Fibroblast of lung (primary cell): ENCODE data around the gene RARRES2. TPM values are rescaled to one million over a fixed set of nuclear protein-coding genes. Genes with fewer than 3 reads are reported as not detected.

Source experiments
- DNase-seq, 2 donors: peaks; one replicate each; pipeline versions ENCODE4 v3.0.0 to v3.0.0-alpha.2; 2010; ENCODE audit warnings: low read depth in 2 of 2
- H2AFZ ChIP-seq: 2 replicates; pipeline ENCODE4 v1.5.1; 2012; ENCODE audit warnings: low read length, control low read depth, inconsistent platforms
- H3K27ac ChIP-seq: 2 replicates; pipeline ENCODE4 v1.5.1; 2011; ENCODE audit warnings: low read length, control low read depth; ENCODE audit not compliant: insufficient read depth
- H3K27me3 ChIP-seq: 2 replicates; pipeline ENCODE4 v1.5.1; 2011; ENCODE audit warnings: mild to moderate bottlenecking, low read length; ENCODE audit not compliant: control insufficient read depth, insufficient read depth
- H3K36me3 ChIP-seq: 2 replicates; pipeline ENCODE4 v1.5.1; 2011; ENCODE audit warnings: low read length; ENCODE audit not compliant: control insufficient read depth, insufficient read depth
- H3K4me1 ChIP-seq: 2 replicates; pipeline ENCODE4 v1.5.1; 2011; ENCODE audit warnings: low read length; ENCODE audit not compliant: control insufficient read depth, insufficient read depth; ENCODE audit errors: extremely low read depth
- H3K4me2 ChIP-seq: 2 replicates; pipeline ENCODE4 v1.5.1; 2011; ENCODE audit warnings: low read length, control low read depth; ENCODE audit not compliant: insufficient read depth; ENCODE audit errors: extremely low read depth
- H3K4me3 ChIP-seq, 4 experiments: fragments of 200-600 bp in 1 of 4; sonication (generic) in 1 of 4; replicated peaks in 1 of 4; 2 replicates each; pipeline ENCODE4 v1.5.1; 2011 to 2016; ENCODE audit warnings: low read length in 4 of 4, low read depth in 3 of 4, mild to moderate bottlenecking in 3 of 4, control low read depth in 2 of 4, inconsistent platforms in 1 of 4, mixed read lengths in 1 of 4; ENCODE audit not compliant: insufficient read depth in 1 of 4; ENCODE audit errors: control extremely low read depth in 1 of 4
- H3K79me2 ChIP-seq: 2 replicates; pipeline ENCODE4 v1.5.1; 2012; ENCODE audit warnings: mild to moderate bottlenecking, low read length, inconsistent platforms; ENCODE audit not compliant: control insufficient read depth, insufficient read depth
- H3K9ac ChIP-seq: 2 replicates; pipeline ENCODE4 v1.5.1; 2011; ENCODE audit warnings: mild to moderate bottlenecking, low read length, control low read depth; ENCODE audit not compliant: insufficient read depth
- H3K9me3 ChIP-seq: 2 replicates; pipeline ENCODE4 v1.5.1; 2012; ENCODE audit warnings: low read depth, low read length; ENCODE audit not compliant: control insufficient read depth, insufficient read depth
- H4K20me1 ChIP-seq: 2 replicates; pipeline ENCODE4 v1.5.1; 2011; ENCODE audit warnings: low read length; ENCODE audit not compliant: control insufficient read depth, insufficient read depth; ENCODE audit errors: extremely low read depth
- CTCF ChIP-seq, 2 donors: IDR thresholded peaks in 1 of 2; conservative IDR thresholded peaks in 1 of 2; 1 replicate in 1 of 2; 2 replicates in 1 of 2; pipeline ENCODE4 v1.5.1; 2011 to 2012; ENCODE audit warnings: low read length in 2 of 2, control low read depth in 1 of 2, inconsistent platforms in 1 of 2, low read depth in 1 of 2, mild to moderate bottlenecking in 1 of 2
- EZH2 ChIP-seq: IDR thresholded peaks from 2 replicates; pipeline ENCODE4 v1.5.1; 2012; ENCODE audit warnings: low read length, control low read depth, mild to moderate bottlenecking; ENCODE audit errors: missing control alignments
- polyA plus RNA-seq, 2 donors: library from polyadenylated mRNA; depleted of rRNA in 1 of 2; stranded (reverse) in 1 of 2; unstranded in 1 of 2; fragments of >200 nt; gene quantifications; 2 replicates each; pipeline ENCODE4 v1.2.1, GENCODE V29; 2011 to 2012; ENCODE audit warnings: missing spikeins in 1 of 2
- total RNA-seq: library from RNA; depleted of rRNA; stranded (reverse); fragments of >200 nt; gene quantifications from 2 replicates; pipeline ENCODE4 v1.2.1, GENCODE V29; 2014

The RARRES2 gene
- total and polyA plus RNA-seq, 2 donors (not counting 1 experiment from before 2014, with no cell fraction given): 65.6 to 67.0 TPM

GRCh38 chr7:150377196-150377595, 35.8 kb upstream of the RARRES2 start:
- Histone ChIP-seq H2AFZ (no peak overlapping the region), H3K27ac (no peak overlapping the region), H3K4me1 (peaks cover 5% of the 10 kb centered on the region), H3K9me3 (no peaks in the 10 kb centered on the region), H4K20me1 (no peaks in the 10 kb centered on the region), H3K9ac (no peak overlapping the region), H3K36me3 (peaks cover 9% of the 10 kb centered on the region), H3K4me2 (no peak overlapping the region), H3K79me2 (peaks cover 14% of the 10 kb centered on the region), H3K27me3 (no peaks in the 10 kb centered on the region), H3K4me3 (no peak overlapping the region)
- no peak for TF ChIP-seq EZH2
- TF ChIP-seq CTCF (conservative IDR thresholded peaks at IDR 0.05 in 1 of 2, IDR thresholded peaks at IDR 0.05 in 1 of 2; ENCODE audit: low read depth in 1 of 2, low read length in 2 of 2): no peak
- no peak for DNase-seq

GRCh38 chr7:150376560-150376959, 35.1 kb upstream of the RARRES2 start:
- no peak overlapping the region for H3K9ac ChIP-seq
- H3K79me2 ChIP-seq: peaks cover 18% of the 10 kb centered on the region
- no peaks in the 10 kb centered on the region for H3K9me3 ChIP-seq
- no peak for DNase-seq
- no peak overlapping the region for H2AFZ ChIP-seq
- H3K36me3 ChIP-seq: peaks cover 14% of the 10 kb centered on the region
- H4K20me1 ChIP-seq: no peaks in the 10 kb centered on the region
- H3K27ac ChIP-seq: no peak overlapping the region
- no peak overlapping the region for H3K4me2 ChIP-seq
- TF ChIP-seq CTCF (conservative IDR thresholded peaks at IDR 0.05 in 1 of 2, IDR thresholded peaks at IDR 0.05 in 1 of 2; ENCODE audit: low read depth in 1 of 2, low read length in 2 of 2): no peak
- TF ChIP-seq EZH2: no peak
- no peaks in the 10 kb centered on the region for H3K27me3 ChIP-seq
- H3K4me1 ChIP-seq: peaks cover 5% of the 10 kb centered on the region
- H3K4me3 ChIP-seq: no peak overlapping the region

- TF ChIP-seq CTCF (conservative IDR thresholded peaks at IDR 0.05 in 1 of 2, IDR thresholded peaks at IDR 0.05 in 1 of 2; ENCODE audit: low read depth in 1 of 2, low read length in 2 of 2): no peak
- Histone ChIP-seq H3K4me1 (peaks cover 8% of the 10 kb centered on the region), H3K9me3 (no peaks in the 10 kb centered on the region), H4K20me1 (no peaks in the 10 kb centered on the region), H3K9ac (no peak overlapping the region), H3K4me3 (no peak overlapping the region), H3K36me3 (peaks cover 19% of the 10 kb centered on the region), H3K79me2 (peaks cover 22% of the 10 kb centered on the region), H3K27ac (no peak overlapping the region), H2AFZ (no peak overlapping the region), H3K4me2 (no peak overlapping the region), H3K27me3 (no peaks in the 10 kb centered on the region)
- no peak for DNase-seq
These were observed 34.5 kb upstream of the RARRES2 start for GRCh38 chr7:150375662-150376521.
